GM19023 (cell line): ENCODE data around the gene LITAF.

ENCODE experiments used
- ATAC-seq: cut with Tn5 transposase; IDR thresholded peaks from one replicate; pipeline ENCODE4 v1.9.1; 2021; ENCODE audit warnings: mild to moderate bottlenecking, moderate library complexity; ENCODE audit not compliant: unreplicated experiment

Gene LITAF

GRCh38 chr16:11586856-11587642 lies at the start of gene LITAF:
Gene LITAF (minus strand): TSS chr16:11586919. CDS start chr16:11556730, 30,189 bp downstream.
- ATAC-seq: peak; percentile 60

DNA sequence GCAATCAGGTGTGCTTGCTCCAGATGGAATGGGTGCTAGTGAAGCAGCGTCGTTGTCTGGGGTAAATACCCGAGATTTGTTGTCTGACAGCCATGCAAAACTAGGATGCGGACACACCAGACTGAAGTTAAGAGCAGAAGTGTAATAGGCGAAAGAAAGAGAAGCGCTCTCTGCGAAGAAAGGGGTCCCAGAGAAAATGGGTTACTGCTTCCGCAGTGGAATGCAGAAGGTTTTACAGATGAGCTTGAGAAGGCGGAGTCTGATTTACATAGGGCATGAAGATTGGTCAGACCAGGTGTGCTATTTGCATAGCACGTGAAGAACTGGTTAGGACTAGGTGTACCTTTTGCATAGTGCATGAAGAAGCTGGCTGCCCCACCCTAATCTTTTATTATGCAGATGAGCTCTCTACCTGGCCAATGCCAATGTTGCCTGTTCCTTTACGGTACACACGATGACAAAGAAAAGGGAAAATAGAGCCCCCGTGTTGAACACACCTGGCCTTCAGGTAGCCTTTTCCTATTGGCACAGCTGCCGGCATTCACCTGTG lies 49.5 kb upstream of the LITAF start:
- no peak for ATAC-seq

DNA sequence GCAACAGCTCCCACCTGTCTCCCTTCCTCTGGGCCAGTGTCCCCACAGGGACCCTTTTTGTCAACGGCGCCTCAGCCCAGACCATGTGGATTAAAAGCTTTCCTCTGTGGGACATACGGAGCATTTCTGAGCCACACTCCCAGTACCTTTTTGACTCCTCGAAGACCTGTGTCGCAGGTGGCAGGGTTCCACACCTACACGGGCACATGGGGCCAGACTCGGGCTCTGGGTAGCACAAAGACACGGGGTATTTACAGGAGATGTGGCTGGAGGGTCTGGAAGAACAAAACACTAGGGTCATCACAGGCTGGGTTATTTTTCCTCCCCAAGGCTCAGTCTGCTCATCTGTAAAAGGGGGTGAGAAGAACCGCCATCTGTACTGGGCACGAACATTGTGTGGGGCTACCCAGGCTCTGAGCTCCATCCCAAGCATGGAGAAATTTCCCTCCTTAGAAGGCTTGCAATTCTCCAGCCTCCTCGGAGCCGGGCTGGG lies 49.0 kb upstream of the LITAF start:
- no peak for ATAC-seq

DNA sequence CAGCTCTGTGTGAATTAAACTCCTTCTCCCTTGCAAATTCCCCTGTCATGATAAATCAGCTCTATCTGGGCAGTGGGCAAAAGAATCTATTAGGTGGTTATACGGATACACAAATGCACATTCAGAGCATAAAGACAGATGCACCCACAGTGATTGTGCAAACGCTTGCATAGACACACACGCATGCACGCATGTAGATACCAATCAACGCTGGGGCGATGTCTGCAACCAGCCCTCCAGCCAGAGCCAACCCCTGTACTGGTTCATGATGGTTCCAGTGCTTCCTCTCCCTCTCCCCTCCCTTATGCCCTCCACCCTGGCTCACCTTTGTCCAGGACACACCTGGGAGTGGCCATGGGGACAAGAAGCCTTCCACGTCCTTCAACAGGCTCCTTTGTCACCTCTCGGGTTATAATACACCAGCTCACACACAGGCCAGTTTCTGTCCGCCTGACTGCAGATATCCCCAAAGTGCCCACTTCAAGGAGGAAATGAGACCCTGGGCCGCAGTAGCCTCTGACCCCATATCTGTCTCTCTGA lies 48.5 kb upstream of the LITAF start:
- no peak for ATAC-seq

- ATAC-seq: no peak
Measured at GRCh38 chr16:11634312-11634711, 47.6 kb upstream of the LITAF start.

DNA sequence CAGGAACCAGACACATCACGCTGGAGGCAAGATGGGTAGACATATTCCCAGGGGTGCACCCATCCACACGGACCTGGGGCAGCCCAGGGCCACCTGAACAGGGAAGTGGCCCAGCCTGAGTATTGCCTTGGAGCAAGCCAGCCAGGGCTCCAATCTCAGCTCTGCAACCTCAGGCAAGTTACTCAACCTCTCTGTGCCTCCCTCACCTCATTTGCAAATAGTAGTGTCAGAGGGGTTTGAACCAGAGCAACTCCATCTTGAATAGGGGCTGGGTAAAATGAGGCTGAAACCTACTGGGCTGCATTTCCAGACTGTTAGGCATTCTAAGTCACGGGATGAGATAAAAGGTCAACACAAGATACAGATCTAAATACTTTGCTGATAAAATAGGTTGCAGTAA lies 46.4 kb upstream of the LITAF start:
- ATAC-seq: no peak

DNA sequence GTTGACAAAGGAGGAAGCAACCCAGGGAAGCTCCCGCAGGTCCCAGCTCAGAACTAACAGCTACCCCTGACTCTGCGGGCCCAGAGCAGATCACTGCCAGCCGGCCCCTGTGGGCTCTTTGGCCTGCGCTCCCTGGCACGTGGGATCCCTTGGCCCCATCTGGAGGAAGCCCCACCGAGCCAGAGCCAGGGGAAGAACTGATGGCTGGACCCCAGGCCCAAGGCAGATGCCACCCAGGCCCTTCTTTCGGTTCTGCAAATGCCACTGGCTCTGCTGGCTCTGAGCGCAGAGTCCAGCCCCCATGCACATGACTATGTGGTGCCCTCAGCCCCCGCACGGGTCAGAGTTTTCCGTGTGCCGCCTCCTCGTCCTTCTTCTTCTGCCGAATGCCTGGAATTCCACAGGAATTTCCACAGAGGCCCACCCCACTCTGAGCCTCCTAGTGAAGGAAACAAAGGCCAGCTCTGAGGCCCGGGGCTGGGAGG lies 45.8 kb upstream of the LITAF start:
- no peak for ATAC-seq

DNA sequence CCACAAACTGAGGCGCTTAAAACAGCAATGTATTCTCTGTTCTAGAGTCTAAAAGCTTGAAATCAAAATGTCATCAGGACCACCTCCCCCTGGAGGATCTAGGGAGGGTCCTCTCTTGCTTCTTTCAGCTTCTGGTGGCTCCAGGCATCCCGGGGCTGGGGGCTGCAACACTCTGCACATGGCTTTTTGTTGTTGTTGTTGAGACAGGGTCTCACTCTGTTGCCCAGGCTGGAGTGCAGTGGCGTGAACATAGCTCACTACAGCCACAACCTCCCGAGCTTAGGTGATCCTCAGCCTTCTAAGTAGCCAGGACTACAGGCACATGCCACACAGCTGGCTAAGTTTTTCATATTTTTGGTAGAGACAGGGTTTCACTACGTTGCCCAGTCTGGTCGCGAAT lies 44.5 kb upstream of the LITAF start:
- no peak for ATAC-seq

- ATAC-seq: no peak
Measured at GRCh38 chr16:11630768-11631056, 44.0 kb upstream of the LITAF start.

- no peak for ATAC-seq
Measured at GRCh38 chr16:11630046-11630767, 43.5 kb upstream of the LITAF start.

DNA sequence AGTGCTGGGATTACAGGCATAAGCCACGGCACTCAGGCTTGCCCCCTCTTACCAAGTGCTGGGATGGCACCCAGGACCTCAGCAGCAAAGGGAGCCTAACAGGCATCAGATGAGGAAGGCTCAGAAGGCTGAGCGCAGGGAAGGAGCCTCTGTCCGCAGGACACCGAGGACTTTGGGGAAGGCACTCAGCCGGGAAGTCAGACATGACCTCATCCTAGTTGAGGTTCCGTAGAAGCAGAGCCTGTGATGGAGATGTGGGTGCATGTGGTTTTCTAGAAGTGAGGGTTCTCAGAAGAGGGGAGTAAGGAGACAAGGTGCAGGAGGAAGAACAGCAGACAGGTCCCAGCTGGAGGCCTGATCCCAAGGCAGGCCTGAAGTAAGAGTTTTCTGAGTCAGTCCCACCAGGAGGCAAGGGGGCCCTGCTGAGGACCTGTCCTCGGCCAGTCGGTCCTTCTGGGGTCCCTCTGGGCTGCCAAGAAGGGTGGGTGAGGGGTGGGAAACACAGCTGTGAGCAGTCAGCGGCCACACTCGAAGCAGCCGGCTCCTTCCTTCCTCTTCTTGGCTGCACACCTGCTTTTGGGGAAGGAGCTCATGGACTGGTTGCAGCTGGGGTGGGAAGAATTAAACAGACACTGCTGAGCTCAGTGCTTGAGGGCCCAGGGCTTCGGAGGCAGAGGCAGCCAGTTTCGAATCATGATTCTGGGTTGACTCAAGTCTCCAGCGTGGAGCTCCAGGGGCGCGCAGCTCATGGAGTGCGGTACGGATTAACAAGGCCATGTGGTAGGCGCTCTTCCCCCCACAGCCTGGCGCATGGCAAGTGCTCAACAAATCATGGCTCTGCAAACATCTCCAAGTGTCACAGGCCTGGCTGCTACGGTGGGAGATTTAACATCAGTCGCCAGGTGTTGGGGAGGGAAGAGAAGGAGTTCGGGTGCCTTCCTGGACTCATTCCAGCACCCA lies 42.6 kb upstream of the LITAF start:
- ATAC-seq: no peak

- no peak for ATAC-seq
Measured at GRCh38 chr16:11627822-11628457, 41.2 kb upstream of the LITAF start.

DNA sequence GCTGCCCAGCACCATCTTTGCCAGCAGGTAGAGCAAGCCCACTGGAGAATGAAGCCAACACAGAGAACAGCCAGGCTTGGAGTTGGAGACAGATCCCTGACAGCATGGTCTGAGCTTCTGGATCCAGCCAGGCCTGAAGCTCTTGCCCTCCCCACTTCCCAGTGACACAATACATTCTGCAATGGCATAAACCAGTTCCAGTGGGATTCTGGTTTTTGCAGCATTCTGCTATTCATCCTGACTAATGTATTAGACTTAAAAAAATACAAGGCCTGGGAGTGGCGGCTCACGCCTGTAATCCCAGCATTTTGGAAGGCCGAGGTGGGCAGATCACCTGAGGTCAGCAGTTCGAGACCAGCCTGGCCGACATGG lies 40.6 kb upstream of the LITAF start:
- ATAC-seq: no peak

GRCh38 chr16:11626657-11627291 lies 40.1 kb upstream of the LITAF start:
- no peak for ATAC-seq

DNA sequence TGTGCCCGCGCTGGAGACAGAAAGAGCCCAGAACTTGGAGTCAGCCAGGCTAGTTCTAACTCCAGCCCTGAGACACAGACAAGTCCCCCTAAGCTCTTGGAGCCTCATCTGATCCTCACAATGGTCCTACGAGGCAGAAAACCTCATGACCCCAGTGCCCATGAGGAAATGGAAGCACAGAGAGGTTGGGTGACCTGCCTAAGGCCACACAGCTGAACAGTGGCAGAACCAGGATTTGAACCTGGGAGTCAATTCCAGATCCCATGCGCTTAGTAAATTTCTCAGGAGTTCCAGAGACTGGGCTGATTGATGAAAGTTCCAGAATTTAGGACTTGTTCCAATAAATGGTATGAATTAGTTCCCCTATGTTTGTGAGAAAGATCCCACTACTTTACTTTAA lies 39.0 kb upstream of the LITAF start:
- no peak for ATAC-seq

GRCh38 chr16:11624636-11625607 lies 38.2 kb upstream of the LITAF start:
- no peak for ATAC-seq

GRCh38 chr16:11624205-11624604 lies 37.5 kb upstream of the LITAF start:
- no peak for ATAC-seq

DNA sequence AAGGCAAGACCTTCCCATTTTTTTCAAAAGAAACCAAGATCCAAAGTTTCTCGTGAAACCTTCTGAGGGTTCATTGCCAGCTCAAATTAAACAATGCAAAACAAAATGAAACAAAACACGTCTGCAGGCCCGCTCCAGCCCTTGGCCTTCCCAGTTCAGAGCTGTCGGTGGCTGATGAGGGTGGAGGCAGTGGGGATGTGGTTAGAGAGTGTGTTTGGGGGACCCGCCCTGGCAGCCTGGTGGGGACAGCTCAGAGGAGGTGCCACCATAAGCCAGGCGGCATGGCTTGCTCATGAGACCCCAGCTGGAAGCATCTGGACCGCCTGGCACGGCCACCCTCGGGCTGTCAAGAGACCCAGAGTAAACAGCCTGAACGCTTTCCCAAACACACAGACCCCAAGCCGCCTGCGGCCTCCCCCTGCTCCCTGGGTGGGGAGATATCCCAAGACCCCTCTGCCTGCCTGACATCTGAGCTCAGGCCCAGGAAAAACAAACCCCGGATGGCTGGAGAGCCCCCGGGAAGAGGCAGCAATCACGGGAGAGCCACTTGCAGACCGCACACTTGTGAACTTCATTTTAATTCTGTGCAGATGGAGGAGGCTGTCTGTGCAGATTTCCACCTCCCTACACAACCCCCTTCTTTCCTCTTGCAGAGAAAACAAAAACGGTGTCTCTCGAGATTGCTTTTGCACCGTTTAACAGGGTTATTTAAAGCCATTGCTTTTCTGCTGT lies 35.4 kb upstream of the LITAF start:
- no peak for ATAC-seq
